GM19467 (cell line): Measurements from ENCODE around the gene KCNE1.
"Not testable (repeated sequence)": the region's sequence is repeated elsewhere in the genome, so short reads cannot be mapped to it uniquely, and the experiment has no call there.

ENCODE experiments used
- ATAC-seq: cut with Tn5 transposase; IDR thresholded peaks from one replicate; pipeline ENCODE4 v1.9.1; 2021; ENCODE audit warnings: mild to moderate bottlenecking, moderate library complexity; ENCODE audit not compliant: unreplicated experiment

The KCNE1 gene

GRCh38 chr21:34514576-34515115 is 2.6 kb upstream of the KCNE1 start:
- no peak for ATAC-seq

- ATAC-seq = no peak
Observed at GRCh38 chr21:34513129-34513675, 1.2 kb upstream of the KCNE1 start.

- no peak for ATAC-seq
Observed at GRCh38 chr21:34511181-34511580, 829 bp downstream of the KCNE1 start.

- ATAC-seq = no peak
Observed at GRCh38 chr21:34510148-34511142, 1.6 kb downstream of the KCNE1 start.

- no peak for ATAC-seq
Observed at GRCh38 chr21:34509151-34509550, 2.9 kb downstream of the KCNE1 start.

- ATAC-seq = no peak
Observed at GRCh38 chr21:34504595-34504994, 7.4 kb downstream of the KCNE1 start.

- ATAC-seq = no peak
Observed at GRCh38 chr21:34502480-34503106, 9.4 kb downstream of the KCNE1 start.

GRCh38 chr21:34501716-34502115 is 10.3 kb downstream of the KCNE1 start:
- ATAC-seq = no peak

GRCh38 chr21:34500191-34500590 is 11.8 kb downstream of the KCNE1 start:
- ATAC-seq = no peak

- ATAC-seq = no peak
Observed at GRCh38 chr21:34499116-34499515, 12.9 kb downstream of the KCNE1 start.

GRCh38 chr21:34498623-34499022 is 13.4 kb downstream of the KCNE1 start:
- ATAC-seq = no peak

GRCh38 chr21:34483854-34484253 is 28.2 kb downstream of the KCNE1 start:
- ATAC-seq = not testable (repeated sequence)

- ATAC-seq = not testable (repeated sequence)
Observed at GRCh38 chr21:34483435-34483834, 28.6 kb downstream of the KCNE1 start.

GRCh38 chr21:34467333-34467732 is 44.7 kb downstream of the KCNE1 start:
- not testable (repeated sequence) for ATAC-seq

GRCh38 chr21:34459426-34459825 is 52.6 kb downstream of the KCNE1 start:
- not testable (repeated sequence) for ATAC-seq

GRCh38 chr21:34458266-34458665 is 53.7 kb downstream of the KCNE1 start:
- ATAC-seq = not testable (repeated sequence)

GRCh38 chr21:34456180-34456579 is 55.8 kb downstream of the KCNE1 start:
- not testable (repeated sequence) for ATAC-seq

- ATAC-seq = not testable (repeated sequence)
Observed at GRCh38 chr21:34455628-34456027, 56.4 kb downstream of the KCNE1 start.

GRCh38 chr21:34447018-34447417 is 65.0 kb downstream of the KCNE1 start:
- not testable (repeated sequence) for ATAC-seq

GRCh38 chr21:34443486-34443885 is 68.5 kb downstream of the KCNE1 start:
- not testable (repeated sequence) for ATAC-seq

- ATAC-seq = not testable (repeated sequence)
Observed at GRCh38 chr21:34429710-34430109, 82.3 kb downstream of the KCNE1 start.
